ENCODE data around the gene ATP5F1D. TPM values are rescaled to one million over a fixed set of nuclear protein-coding genes. Genes with fewer than 3 reads are reported as not detected.

The ATP5F1D gene
- total RNA-seq: 142 and 144 TPM in 2 replicates

GRCh38 chr19:1241417-1242095, at the start of gene ATP5F1D:
TSS of gene ATP5F1D (plus strand) at chr19:1241751. CDS start at chr19:1241851, 100 bp downstream.

GRCh38 chr19:1205114-1206099, 36.1 kb upstream of the ATP5F1D start, which contains the start of gene STK11:
TSS of gene STK11 (plus strand) at chr19:1205778. CDS start at chr19:1206914, 1,136 bp downstream.

DNA sequence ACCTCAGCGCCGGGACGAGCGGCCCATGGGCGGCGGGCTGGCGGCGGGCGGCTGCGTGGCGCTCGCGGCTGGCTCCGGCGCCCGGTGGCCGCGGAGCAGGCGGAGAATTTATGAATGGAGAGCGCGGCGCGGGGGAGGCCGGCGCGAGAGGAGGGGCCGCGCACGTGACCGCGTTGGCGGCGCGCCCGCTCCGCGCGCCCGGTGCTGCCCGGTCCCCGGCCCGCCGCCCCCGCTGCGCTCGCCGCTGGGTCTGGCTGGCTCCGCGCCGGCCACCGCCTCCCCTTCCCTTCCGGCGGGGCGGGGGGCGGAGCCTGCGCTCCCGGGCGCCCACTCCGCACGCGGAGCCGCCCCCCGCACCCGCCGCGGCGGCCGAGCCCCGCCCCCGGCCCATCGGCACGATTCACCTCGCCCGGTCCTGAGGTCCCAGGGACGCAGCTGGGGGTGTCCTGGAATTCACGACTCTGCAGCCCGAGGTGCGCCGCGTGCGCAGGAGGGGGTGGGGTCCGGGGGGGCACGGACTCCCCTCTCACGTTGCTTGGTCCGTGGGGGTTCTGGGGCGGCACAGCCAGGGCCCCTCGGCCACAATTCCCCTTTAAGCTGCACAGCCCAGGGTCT, 3.7 kb upstream of the ATP5F1D start, which contains the start of gene CBARP:
Gene CBARP, minus strand, starts transcription at position 252 of the 615 bp plus-strand sequence. CDS start 1,905 bp downstream, outside the sequence.

DNA sequence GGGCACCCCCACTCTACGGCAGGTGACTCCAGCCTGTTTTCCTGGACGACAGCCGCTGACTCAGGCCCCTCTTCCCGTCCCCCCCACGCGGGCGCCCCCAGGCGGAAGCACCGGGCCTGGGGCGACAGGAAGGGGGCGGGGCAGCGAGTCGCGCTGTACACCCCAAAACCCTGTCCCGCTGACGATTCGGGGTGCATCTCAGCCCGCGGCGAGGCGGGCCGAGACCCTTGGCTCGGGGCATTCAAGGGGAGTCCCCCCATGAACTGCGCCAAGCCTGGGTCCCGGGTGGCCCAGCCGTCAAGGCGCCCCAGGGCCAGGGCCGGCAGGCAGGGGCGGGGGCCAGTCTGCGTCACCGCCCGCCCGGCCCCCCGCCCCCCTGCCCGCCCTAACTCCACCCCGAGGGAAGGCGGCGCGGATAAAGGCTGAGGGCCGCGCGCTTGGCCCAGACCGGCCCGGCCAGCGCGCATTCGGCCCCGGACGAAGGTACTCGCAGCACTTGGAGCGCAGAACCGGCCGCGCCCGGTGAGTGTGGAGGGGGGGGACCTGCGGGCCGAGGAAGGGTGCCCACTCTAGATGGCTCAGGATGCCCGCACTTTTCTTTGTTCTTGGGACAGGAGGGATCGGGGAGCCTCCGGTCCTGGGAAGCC, 6.7 kb downstream of the ATP5F1D start, which contains the start of gene MIDN:
Gene MIDN, plus strand, starts transcription at position 445 of the 647 bp plus-strand sequence. CDS start 1,714 bp downstream, outside the sequence.

DNA sequence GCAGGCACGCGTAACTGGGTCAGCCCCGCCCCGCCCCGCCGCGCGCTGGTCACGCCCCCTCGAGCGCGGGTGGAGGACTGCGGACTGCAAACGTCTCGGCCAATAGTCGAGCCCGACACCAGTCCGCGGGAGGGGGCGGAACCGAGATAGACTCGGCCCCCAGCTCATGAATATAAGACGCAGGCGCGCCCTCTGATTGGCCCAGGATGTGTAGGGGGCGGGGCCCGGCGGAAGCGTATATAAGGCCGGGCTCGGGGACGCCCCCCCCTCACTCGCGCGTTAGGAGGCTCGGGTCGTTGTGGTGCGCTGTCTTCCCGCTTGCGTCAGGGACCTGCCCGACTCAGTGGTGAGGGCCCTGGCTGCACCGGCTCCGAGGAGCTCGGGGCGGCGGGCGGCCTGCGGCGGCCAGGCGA, 27.5 kb downstream of the ATP5F1D start, which contains the start of gene CIRBP:
Gene CIRBP, plus strand, starts transcription at position 268 of the 413 bp plus-strand sequence. CDS start 1,602 bp downstream, outside the sequence.

GRCh38 chr19:1275260-1275975, 33.9 kb downstream of the ATP5F1D start, which contains the start of gene FAM174C:
TSS of gene FAM174C (plus strand) at chr19:1275530. CDS start at chr19:1275550, 20 bp downstream.

DNA sequence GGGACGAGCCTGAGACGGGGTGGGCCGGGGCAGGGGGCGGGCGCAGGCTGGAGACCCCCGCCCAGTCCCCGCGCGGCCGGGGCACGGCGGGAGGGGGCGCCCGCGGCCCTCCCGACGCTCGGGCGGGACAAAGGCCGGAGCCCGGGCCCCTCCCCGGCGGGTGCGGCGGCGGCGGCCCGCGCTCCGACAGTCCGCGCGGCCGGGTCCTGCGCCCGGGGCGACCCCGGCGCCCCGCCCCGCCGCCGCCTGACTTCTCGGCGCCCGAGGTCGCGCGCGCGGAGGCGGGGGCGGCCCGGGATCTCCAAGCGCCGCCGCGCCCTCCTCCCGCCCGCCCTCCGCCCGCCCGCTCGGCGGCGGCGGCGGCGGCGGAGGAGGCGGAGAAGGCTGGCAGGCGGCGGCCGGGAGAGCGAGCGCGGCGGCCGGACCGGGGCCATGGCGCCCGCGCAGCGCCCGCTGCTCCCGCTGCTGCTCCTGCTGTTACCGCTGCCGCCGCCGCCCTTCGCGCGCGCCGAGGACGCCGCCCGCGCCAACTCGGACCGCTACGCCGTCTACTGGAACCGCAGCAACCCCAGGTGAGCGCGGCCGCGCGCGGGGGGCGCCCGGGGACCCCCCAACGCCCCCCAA, 44.3 kb downstream of the ATP5F1D start, which contains the start of gene EFNA2:
Gene EFNA2, plus strand, starts transcription at position 137 of the 624 bp plus-strand sequence. Its CDS starts 296 bp downstream, at position 433.

Other genes with a start within 250 kb of the ATP5F1D start
- gene GRIN3B, start 241.3 kb upstream of the ATP5F1D start, total RNA-seq: 4.4 and 6.3 TPM in 2 replicates
- 150 and 164 TPM in 2 replicates for gene TMEM259, start 220.6 kb upstream of the ATP5F1D start, total RNA-seq
- gene RNU6-2, start 220.2 kb upstream of the ATP5F1D start, total RNA-seq: not detected in 2 replicates
- 247 and 249 TPM in 2 replicates for gene CNN2, start 215.1 kb upstream of the ATP5F1D start, total RNA-seq
- 14.7 and 21.7 TPM in 2 replicates for gene ABCA7, start 201.6 kb upstream of the ATP5F1D start, total RNA-seq
- gene ARHGAP45, start 174.6 kb upstream of the ATP5F1D start, total RNA-seq: 9.0 and 12.5 TPM in 2 replicates
- gene POLR2E, start 146.4 kb upstream of the ATP5F1D start, total RNA-seq: 241 and 251 TPM in 2 replicates
- 330 and 347 TPM in 2 replicates for gene GPX4, start 137.8 kb upstream of the ATP5F1D start, total RNA-seq
- gene SBNO2, start 67.5 kb upstream of the ATP5F1D start, total RNA-seq: 37.3 and 53.2 TPM in 2 replicates
- gene STK11, start 36.0 kb upstream of the ATP5F1D start, total RNA-seq: 84.3 and 93.8 TPM in 2 replicates
- 6.6 and 8.5 TPM in 2 replicates for gene CBARP, start 3.7 kb upstream of the ATP5F1D start, total RNA-seq
- 32.7 and 52.6 TPM in 2 replicates for gene MIDN, start 6.8 kb downstream of the ATP5F1D start, total RNA-seq
- 193 and 255 TPM in 2 replicates for gene CIRBP, start 27.6 kb downstream of the ATP5F1D start, total RNA-seq
- gene FAM174C, start 33.8 kb downstream of the ATP5F1D start, total RNA-seq: 81.9 and 109 TPM in 2 replicates
- not detected in 2 replicates for gene EFNA2, start 44.1 kb downstream of the ATP5F1D start, total RNA-seq
- 151 and 201 TPM in 2 replicates for gene NDUFS7, start 142.2 kb downstream of the ATP5F1D start, total RNA-seq
- 28.4 and 31.1 TPM in 2 replicates for gene GAMT, start 159.8 kb downstream of the ATP5F1D start, total RNA-seq
- gene DAZAP1, start 165.8 kb downstream of the ATP5F1D start, total RNA-seq: 62.3 and 89.2 TPM in 2 replicates
- gene RPS15, start 196.6 kb downstream of the ATP5F1D start, total RNA-seq: 2,484 and 5,127 TPM in 2 replicates
- gene APC2, start 208.4 kb downstream of the ATP5F1D start, total RNA-seq: 0.05 and 0.07 TPM in 2 replicates
- gene C19orf25, start 237.5 kb downstream of the ATP5F1D start, total RNA-seq: 33.7 and 51.3 TPM in 2 replicates
- 0.28 and 0.71 TPM in 2 replicates for gene PCSK4, start 248.6 kb downstream of the ATP5F1D start, total RNA-seq
- gene REEP6, start 249.4 kb downstream of the ATP5F1D start, total RNA-seq: 8.3 and 10.4 TPM in 2 replicates